Measurements from ENCODE around the gene RBMX.
A peak's percentile ranks its signal among the peaks of the same experiment; 100 is the strongest.
"Not testable (repeated sequence)": the region's sequence is repeated elsewhere in the genome, so short reads cannot be mapped to it uniquely, and the experiment has no call there.

The RBMX gene

DNA sequence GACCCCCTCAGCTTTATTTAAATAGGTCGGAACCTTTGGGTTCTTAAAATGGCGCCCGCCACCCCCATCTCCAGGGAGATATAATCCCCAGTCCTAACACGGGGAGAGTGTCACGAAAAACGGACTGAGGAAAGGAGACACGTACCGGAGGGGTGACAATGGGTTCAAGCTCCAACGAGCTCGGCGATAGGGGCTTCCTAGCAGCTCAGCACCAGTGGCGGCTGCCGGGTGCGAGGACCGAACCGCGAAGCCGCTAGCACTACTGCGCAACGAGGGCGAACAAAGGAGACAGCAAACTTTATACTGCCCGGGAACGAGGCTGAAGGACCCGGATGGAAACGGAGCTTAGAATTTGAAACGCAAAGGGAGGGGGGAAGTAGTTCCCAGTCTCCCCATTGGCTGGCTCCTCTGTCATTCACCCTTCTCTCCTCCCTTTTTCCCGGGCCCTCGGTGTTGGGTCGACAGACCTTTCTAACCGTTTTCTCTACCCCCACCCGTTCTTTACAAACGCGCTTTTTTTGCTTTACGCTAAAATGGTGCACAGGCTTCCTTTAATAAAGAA lies at the start of gene RBMX:
Gene RBMX (minus strand): TSS at position 274 of the 562 bp plus-strand sequence. CDS start 1,298 bp downstream, outside the sequence.
- DNase-seq = peak; percentile 94

DNA sequence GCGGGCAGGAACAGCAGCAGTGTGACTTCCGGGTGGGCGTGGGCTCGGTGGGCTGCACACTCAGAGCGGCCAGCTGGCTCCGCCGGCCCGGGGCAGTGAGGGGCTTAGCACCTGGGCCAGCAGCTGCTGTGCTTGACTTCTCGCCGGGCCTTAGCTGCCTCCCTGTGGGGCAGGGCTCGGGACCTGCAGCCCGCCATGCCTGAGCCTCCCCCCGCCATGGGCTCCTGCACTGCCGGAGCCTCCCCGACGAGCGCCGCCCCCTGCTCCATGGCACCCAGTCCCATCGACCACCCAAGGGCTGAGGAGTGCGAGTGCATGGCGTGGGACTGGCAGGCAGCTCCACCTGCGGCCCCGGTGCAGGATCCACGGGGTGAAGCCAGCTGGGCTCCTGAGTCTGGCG lies 40.9 kb upstream of the RBMX start:
- not testable (repeated sequence) for DNase-seq

DNA sequence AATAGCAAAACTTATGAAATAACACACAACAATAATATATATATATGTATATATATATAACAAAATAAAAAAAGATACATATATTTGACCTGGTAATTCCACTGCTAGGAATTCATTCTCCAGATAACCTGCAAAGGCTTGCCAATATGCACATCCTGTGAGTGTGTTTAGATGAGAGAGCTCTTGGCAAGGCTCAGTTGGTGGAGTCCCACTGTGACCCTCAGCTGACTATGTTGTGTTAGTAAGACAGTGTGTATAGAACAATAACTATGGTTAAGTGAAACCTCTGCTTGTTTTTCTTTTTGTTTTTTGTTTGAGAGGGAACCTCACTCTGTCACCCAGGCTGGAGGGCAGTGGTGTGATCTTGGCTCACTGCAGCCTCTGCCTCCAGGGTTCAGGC lies 39.5 kb upstream of the RBMX start:
- DNase-seq = no peak

DNA sequence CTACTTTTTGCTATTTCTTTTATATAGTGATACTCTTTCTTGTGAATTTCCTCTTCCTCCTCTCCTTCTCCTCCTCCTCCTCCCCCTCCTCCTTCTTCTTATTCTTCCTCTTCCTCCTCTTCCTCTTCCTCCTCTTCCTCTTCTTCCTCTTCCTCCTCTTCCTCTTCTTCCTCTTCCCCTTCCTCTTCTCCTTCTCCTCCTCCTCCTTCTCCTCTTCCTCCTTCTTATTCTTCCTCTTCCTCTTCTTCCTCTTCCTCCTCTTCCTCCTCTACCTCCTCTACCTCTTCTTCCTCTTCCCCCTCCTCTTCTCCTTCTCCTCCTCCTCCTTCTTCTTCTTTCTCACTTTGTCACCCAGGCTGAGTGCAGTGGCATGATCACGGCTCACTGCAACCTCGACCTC lies 36.3 kb upstream of the RBMX start:
- no peak for DNase-seq

DNA sequence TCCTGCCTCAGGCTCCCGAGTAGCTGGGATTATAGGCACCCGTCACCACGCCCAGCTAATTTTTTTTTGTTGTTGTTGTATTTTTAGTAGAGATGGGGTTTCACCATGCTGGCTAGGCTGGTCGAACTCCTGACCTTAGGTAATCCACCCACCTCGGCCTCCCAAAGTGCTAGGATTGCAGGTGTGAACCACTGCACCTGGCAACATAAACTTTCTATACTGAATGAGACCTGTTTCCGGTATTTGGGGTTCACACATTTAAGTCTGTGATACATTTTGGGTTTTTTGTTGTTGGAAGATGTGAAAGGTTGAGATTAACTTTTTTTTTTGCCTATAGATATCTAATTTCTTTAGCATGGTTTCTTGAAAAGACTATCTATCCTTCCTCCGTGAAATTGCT lies 31.1 kb upstream of the RBMX start:
- DNase-seq = peak; percentile 77

DNA sequence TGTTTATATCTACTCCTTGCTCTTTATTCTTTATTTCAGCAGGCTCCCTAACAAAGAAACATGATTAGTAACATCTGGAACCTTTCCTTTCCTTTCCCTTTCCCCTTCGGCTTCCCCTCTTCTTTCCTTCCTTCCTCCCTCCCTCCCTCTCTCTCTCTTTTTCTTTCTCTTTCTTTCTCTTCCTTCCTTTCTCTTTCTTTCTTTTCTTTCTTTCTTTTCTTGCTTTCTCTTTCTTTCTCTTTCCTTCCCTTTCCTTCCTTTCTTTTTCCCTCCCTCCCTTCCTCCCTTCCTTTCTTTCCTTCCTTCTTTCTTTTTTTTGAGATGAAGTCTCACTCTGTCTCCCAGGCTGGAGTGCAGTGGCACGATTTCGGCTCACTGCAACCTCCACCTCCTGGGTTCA lies 30.7 kb upstream of the RBMX start:
- DNase-seq = no peak

DNA sequence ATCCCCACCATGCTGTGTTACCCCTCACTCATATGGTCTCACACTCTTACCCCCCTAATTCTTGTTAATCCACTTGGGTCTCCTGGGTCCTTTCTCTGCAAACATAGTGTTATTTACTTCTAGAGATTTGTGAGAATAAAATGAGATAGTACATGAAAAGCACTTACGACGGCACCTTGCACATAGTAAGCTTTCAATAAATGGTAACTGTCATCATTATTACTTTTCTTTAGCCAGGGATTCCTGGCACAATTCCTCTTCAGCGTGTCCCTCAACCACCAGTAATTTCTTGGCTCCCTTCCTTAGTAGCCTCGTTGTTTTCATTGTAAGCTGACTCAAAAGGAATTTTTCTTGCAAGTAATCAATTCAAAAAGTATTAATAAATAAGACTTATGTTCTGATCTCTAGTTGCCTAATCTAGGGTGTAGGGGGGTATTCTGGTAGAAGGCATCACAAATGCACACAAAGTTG lies 30.1 kb upstream of the RBMX start:
- DNase-seq = no peak

DNA sequence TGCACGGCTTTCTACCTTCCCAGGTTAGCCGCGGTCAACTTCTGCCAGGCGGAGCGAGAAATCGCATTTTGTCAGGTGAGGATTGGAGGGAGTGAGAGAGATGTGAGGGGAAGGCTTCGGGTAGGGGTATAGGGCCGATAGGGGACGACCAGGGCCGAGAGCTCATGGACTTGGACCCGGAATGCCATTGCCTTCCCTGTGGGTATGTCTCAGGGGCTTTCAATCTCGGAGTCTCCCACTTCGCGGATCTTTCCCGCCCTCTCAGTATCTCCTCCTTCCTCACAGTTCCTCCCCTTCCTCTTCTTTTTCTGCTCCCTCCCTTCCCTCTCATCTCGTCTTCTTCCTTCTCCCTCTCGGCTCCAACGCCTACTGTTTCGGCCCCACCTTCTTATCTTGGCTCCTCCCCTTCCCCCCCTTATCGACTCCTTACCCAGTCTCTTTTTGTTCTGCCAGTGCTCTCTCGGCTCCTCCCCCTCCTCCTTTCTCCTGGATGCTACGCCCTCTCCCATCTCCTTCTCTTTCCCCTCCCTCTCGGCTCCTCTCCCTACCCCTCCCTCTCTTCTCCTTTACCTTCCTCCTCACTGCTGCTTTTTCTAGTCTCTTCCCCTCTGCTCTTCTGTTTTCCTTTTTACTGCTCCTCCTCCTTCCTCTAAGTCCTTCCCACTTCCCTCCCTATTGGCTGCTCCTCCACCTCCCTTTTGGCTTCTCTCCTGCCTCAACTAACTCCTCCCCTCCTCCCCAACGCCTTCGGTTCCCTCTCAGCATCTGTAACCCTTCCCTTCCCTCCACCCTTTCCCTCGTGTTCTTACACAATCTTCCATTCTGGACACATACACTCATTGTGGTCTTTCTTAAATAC lies 29.4 kb upstream of the RBMX start:
- DNase-seq = peak; percentile 80

DNA sequence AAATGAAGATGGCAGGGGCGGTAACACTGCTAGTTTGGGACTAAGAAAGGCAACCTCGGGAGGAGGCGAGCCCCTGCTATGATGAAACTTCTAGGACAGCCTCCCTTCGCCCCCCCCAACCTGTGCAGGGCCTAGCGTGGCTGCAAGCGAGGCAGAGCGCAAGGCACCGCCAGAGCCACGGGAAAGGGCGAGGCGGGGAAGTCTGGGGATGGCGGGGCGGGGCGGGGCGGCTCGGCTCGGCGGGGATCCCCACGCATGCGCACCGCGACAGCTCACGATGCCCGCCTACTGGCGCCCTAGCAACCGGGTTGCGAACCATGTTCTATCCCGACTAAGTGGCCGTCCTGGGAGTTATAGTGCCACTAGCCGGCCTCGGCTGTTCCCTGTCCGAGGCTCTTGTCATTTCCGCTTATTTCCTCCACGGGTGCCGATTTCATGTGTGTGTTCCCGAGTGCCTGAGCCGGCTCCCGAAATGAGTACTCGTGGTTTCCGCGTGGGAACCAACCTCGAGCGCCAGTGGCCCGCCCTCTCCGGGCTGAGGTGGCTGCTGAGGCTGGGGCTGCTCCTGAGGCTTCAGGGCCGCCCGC lies 28.7 kb upstream of the RBMX start:
- peak; percentile 83 for DNase-seq

DNA sequence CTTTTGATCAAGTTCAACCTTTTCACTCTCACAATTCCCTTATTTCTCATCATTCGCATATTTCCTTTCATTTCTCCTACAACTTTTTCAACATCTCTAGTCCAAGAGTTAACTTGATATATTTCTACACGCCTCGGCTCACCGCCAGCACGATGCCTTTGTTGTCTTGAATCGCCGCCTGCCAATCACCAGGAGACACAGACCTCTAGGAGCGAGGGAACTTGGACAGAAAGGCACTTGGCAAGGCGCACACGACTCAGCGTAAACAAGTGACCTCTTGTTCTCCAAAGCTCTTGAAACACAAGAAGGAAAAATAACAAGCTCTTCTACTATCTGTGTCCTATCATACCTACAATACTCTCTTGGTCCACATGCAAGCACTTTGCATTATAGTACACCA lies 27.1 kb upstream of the RBMX start:
- no peak for DNase-seq

DNA sequence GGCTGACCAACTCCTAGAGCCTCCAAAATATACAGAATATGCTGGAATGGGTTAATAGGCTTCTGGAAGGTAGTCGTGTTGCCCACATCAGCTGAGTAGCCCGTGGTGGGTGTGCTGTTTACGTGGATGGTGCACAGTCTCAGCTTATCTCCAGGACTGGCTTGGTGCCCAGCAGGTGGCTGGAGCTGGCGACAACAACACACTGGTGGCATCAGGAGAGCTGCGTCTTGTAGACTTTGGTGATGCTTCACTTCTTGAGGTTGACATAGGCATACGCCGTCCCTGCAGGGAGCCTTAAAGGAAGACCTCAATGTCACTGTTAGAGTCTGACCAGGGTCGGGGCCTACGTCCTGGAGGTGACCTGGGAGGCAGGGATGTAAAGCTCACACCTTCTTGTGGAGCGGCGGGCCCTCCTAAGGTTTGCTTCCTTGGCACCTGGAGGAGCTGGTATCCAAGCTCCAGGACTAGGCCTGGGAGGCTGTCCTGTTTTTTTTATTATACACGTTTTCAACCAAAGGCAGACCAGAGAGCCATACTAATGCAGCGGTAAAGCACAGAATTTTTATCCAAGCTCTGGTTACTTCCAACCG lies 26.5 kb upstream of the RBMX start:
- peak; percentile 54 for DNase-seq

DNA sequence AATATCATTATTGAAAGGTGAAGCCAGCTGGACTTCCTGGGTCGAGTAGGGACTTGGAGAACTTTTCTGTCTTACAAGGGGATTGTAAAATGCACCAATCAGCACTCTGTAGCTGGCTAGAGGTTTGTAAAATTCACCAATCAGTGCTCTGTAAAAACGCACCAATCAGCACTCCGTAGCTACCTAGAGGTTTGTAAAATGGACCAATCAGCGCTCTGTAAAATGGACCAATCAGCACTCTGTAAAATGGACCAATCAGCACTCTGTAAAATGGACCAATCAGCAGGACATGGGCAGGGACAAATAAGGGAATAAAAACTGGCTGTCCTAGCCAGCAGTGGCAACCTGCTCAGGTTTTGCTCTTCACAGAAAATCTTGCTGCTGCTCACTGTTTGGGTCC lies 23.5 kb upstream of the RBMX start:
- DNase-seq = not testable (repeated sequence)

DNA sequence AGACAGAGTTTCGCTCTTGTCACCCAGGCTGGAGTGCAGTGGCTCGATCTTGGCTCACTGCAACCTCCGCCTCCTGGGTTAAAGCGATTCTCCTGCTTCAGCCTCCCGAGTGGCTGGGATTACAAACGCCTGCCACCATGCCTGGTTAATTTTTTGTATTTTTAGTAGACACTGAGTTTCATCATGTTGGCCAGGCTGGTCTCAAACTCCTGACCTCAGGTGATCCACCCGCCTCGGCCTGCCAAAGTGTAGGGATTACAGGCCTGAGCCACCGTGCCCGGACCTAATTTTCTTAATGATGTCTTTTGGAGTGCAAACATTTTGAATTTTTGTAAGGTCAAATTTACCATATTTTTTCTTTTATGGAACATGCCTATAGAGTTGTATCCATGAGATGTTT lies 19.5 kb upstream of the RBMX start:
- DNase-seq = not testable (repeated sequence)

DNA sequence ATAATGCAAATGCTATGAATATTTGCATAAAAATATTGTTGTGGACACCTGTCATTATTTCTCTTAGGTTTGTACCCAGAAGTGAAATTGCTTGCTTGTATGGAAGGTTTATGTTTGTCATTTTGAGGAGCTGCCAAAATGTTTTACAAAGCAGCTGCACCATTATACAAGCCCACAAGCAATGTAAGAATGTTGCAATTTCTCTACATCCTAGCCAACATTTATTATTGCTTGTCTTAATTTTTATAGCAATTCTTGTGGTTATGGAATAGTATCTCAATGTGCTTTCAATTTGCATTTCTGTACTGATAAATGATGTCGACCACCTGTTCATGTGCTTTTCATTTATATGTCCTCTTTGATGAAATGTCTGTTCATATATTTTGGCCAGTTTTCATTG lies 18.7 kb upstream of the RBMX start:
- no peak for DNase-seq

DNA sequence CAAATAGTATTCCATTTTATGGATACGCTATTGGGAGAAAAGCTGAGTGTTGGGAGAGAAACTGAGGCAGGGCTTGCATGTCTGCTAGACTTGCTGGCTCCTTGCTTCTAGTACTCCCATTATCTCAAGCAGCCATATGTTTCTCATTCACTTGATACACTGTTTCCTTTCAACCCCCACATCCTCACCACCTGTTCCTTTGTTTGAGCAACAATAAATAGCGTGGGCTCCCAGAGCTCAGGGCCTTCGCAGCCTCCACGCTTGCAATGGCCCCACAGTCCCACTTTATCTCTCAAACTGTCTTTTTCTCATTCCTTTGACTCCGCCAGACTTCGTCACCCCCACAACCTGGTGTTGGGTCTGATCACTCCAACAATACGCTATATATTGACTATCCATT lies 18.2 kb upstream of the RBMX start:
- DNase-seq = not testable (repeated sequence)

DNA sequence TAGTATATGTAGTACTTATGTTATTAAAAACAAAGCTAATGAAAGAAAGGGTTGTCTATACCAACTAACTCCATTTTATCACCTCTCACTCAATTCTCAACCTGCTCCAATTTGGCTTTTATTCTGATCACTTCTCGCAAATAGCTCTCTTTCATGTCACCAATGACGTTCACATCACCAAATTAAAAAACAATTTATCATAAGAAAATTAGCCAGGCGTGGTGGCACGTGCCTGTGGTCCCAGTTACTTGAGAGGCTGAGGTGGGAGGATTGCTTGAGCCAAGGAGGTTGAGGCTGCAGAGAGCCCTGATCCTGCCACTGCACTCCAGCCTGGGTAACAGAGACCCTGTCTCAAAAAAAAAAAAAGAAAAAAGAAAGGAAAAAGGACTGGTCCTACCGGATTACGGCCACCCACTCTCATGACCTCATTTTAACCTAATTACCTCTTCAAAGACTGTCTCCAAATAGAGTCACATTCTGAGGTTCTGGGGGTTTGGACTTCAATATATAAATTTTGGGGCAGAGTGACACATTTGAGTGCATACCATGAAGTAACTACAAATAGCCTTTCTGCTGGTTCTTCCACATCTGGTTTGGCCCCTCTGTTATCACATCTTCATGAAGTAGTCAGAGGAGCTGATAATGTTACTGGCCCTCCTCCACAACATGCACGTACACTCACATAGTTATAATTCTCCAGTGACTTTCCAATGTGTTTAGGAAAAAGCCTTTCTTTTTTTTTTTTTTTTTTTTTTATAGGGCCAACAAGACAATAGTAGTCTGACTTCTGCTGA lies 15.8 kb upstream of the RBMX start:
- DNase-seq = no peak

DNA sequence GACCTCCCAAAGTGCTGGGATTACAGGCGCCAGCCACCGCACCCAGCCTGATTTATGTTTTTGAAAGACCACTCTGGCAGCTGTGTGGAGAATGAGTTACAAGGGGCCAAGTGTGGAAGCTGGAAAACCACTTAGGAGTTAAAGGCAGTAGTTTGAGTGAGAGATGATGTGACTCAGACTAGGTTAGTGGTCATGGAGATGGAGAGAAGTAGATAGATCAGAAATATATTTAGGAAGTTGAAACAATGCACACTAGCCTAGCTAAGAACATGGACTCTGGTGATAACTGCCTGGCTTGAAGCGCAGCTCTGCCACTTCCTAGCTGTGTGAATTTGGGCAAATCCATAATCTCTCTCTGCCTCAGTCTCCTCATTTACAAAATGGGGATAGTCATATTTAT lies 11.9 kb upstream of the RBMX start:
- no peak for DNase-seq

DNA sequence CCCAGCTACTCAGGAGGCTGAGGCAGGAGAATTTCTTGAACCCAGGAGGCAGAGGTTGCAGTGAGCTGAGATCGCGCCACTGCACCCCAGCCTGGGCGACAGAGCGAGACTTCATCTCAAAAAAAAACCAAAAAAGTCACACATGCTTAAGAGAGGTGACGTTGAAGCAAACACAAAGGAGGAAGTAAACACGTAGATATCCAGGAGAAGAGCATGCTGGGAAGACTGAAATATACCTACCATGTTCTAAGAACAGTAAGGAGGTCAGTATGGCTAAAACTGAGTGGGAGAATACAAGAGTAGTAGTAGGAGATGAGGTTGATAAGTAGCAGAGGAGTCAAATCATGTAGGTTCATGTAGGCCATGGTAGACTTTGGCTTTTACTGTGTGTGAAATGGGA lies 10.1 kb upstream of the RBMX start:
- DNase-seq = not testable (repeated sequence)

DNA sequence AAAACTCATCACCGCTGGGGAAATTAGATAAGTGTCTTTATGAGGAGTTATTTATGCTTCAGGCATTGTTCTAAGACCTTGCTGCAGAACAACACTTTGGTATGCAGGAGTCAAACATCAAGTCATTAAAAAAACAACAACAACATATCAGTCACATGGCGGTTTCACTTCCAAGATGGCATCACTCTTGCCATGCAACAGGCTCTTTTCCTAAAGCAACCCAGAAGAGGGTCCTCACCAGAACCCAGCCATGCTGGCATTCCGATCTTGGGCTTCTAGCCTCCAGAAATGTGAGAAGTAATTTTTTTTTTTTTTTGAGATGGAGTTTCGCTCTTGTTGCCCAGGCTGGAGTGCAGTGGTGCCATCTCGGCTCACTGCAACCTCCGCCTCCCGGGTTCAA lies 8.7 kb upstream of the RBMX start:
- DNase-seq = no peak

DNA sequence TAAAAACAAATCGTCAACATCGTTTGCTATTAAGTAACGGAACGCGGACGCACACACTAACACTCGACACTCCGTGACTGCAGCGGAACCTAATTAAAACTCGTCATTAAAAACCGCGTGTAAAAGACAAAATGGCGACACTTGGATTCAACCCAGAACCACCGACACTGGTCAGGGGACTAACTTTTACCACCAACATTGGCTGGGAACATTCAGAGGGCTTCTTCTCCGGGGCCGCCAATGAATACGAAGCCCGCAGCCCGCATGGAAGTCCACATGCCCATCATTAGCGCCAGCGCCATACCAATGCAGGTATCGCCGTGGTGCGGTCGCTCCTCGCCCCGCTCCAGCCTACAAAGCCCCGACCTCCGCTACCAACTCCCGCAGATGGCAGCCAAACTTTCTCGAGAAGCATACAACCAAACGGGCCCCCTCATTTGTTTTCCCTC lies 498 bp downstream of the RBMX start:
- DNase-seq = peak; percentile 48

DNA sequence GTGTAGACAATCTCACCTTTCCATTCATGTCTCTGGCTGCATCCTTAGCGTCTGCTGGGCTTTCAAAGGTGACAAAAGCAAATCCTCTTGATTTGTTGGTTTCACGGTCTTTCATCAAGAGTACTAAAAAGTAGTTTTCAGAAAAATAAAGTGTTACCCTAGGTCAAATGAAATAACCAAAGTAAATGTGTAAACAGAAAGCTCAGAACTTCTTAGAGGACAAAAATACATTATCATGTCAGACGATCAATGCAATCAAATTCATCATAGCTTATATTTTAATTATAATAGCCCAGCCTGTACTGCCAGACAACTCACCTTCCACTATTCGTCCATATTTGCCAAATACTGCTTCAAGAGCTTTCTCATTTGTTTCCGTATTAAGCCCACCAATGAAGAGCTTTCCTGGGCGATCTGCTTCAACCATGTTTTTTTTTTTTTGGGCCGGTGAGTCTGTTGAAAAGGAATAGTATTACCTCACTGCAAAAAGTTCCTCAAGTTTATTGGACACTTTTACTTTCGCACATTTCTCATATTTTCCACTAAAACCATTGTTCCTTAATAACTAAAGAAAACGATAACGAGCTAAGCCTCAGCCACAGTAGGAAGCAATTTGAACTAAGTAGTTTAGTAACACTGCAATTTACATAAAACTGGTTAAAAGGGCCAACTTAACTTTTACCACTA lies 1.4 kb downstream of the RBMX start:
- no peak for DNase-seq

DNA sequence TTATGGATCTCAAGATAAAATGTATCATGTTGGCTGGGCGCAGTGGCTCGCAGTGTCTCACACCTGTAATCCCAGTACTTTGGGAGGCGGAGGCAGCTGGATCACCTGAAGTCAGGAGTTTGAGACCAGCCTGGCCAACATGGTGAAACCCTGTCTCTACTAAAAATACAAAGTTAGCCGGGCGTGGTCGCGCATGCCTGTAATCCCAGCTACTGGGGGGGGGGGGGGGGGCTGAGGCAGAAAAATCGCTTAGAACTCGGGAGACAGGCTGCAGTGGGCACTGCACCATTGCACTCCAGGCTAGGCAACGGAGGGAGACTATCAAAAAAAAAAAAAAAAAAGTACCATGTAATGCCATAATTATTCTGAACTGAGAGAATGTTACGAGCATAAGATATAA lies 2.1 kb downstream of the RBMX start:
- no peak for DNase-seq

Measured in RPMI8226 (cell line).